Gastroesophageal sphincter (tissue), 4 donors: ENCODE results near the gene PRKCD. TPM values are rescaled to one million over a fixed set of nuclear protein-coding genes. Genes with fewer than 3 reads are reported as not detected.
A peak's percentile ranks its signal among the peaks of the same experiment; 100 is the strongest.

ENCODE experiments used
- ATAC-seq: fragments of 150-250 bp; one replicate; pipeline ENCODE4 v1.9.1; 2016; ENCODE audit warnings: mild to moderate bottlenecking, moderate library complexity
- H3K27ac ChIP-seq, 4 donors: fragments of 200-600 bp; sonication (generic) in 3 of 4; 1 replicate in 3 of 4; 2 replicates in 1 of 4; pipeline ENCODE4 v1.5.1; 2016 to 2019
- H3K27me3 ChIP-seq: fragments of 200-600 bp; sonication (generic); one replicate; pipeline ENCODE4 v1.5.1; 2019
- H3K36me3 ChIP-seq, 2 donors: fragments of 200-600 bp; sonication (generic); one replicate each; pipeline ENCODE4 v1.5.1; 2019; ENCODE audit warnings: control low read depth in 1 of 2
- H3K4me1 ChIP-seq, 3 donors: fragments of 200-600 bp; sonication (generic); 1 replicate in 2 of 3; 2 replicates in 1 of 3; pipeline ENCODE4 v1.5.1; 2016 to 2019; ENCODE audit warnings: control low read depth in 2 of 3
- H3K4me3 ChIP-seq, 2 donors: fragments of 200-600 bp; sonication (generic); one replicate each; pipeline ENCODE4 v1.5.1; 2019; ENCODE audit warnings: mild to moderate bottlenecking in 1 of 2, moderate library complexity in 1 of 2
- H3K9me3 ChIP-seq, 3 donors: fragments of 200-600 bp; sonication (generic); one replicate each; pipeline ENCODE4 v1.5.1; 2017 to 2019; ENCODE audit warnings: control low read depth in 2 of 3
- CTCF ChIP-seq, 4 experiments: fragments of 200-600 bp in 2 of 4; fragments of 450-650 bp in 2 of 4; sonication (generic) in 1 of 4; IDR thresholded peaks; one replicate each; pipeline ENCODE4 v1.5.1; 2017 to 2019; ENCODE audit warnings: antibody characterized with exemption in 4 of 4, mild to moderate bottlenecking in 2 of 4, moderate library complexity in 2 of 4
- EP300 ChIP-seq: sonication (generic); formaldehyde crosslinking; IDR thresholded peaks from one replicate; pipeline ENCODE4 v1.6.1; 2017; ENCODE audit warnings: antibody characterized with exemption, mild to moderate bottlenecking
- POLR2A ChIP-seq, 2 donors: fragments of 450-650 bp; IDR thresholded peaks; one replicate each; pipeline ENCODE4 v1.6.1; 2017; ENCODE audit warnings: antibody characterized with exemption in 2 of 2, mild to moderate bottlenecking in 2 of 2, moderate library complexity in 1 of 2
- POLR2AphosphoS5 ChIP-seq: sonication (generic); formaldehyde crosslinking; IDR thresholded peaks from one replicate; pipeline ENCODE4 v1.6.1; 2017; ENCODE audit warnings: antibody characterized with exemption
- WGBS, 2 donors: methylation state at CpG; one replicate each; pipeline ENCODE4 v1.1.5; 2018; ENCODE audit warnings: low coverage in 1 of 2; 5-methylcytosine and 5-hydroxymethylcytosine counted together
- total RNA-seq, 4 donors: library from RNA; depleted of rRNA; stranded (reverse); fragments of >200 nt; gene quantifications; one replicate each; pipeline ENCODE4 v1.1.0, GENCODE V29; 2016

Gene PRKCD
- total RNA-seq, 4 donors from 2014 or later, result 5.5 to 10.1 (median 7.6) TPM

- no peak for TF ChIP-seq POLR2A (IDR thresholded peaks at IDR 0.05)
- no peak for TF ChIP-seq POLR2AphosphoS5
- WGBS, 2 donors, result 72% methylated on average over 7 of the region's 16 CpGs; no CpG with 5 or more reads in 1 of the 2 donors
- H3K27me3 ChIP-seq, result no peaks in the 10 kb centered on the region
- no peak overlapping the region for H3K27ac ChIP-seq
- no peak overlapping the region for H3K4me3 ChIP-seq
- peaks cover 0 to 32% (median 13%) of the 10 kb centered on the region in 3 donors for H3K4me1 ChIP-seq
- H3K9me3 ChIP-seq, result no peaks in the 10 kb centered on the region
- H3K36me3 ChIP-seq, result peaks cover 0 to 55% of the 10 kb centered on the region in 2 donors
- no peak for ATAC-seq
Measured at GRCh38 chr3:53191836-53192480, 30.9 kb downstream of the PRKCD start.

- Histone ChIP-seq H3K36me3 (peaks cover 0 to 49% of the 10 kb centered on the region in 2 donors), H3K4me1 (peaks cover 0 to 32% (median 13%) of the 10 kb centered on the region in 3 donors), H3K27ac (peak overlapping the region in 1 of 4 donors; percentile 68), H3K27me3 (no peaks in the 10 kb centered on the region), H3K4me3 (no peak overlapping the region), H3K9me3 (no peaks in the 10 kb centered on the region)
- 30 to 60% methylated on average over 1 to 2 of the region's 3 CpGs for WGBS, 2 donors
- TF ChIP-seq CTCF (IDR thresholded peaks at IDR 0.05) (no peak), EP300 (no peak)
- ATAC-seq, result no peak
Measured at GRCh38 chr3:53192608-53193007, 31.6 kb downstream of the PRKCD start.

GRCh38 chr3:53193466-53194209, 32.6 kb downstream of the PRKCD start:
- no peaks in the 10 kb centered on the region for H3K27me3 ChIP-seq
- H3K9me3 ChIP-seq, result no peaks in the 10 kb centered on the region
- peak overlapping the region; percentile 20 to 68 (median 62) for H3K27ac ChIP-seq
- peak; percentile 64 for ATAC-seq
- no peak overlapping the region for H3K4me3 ChIP-seq
- peaks cover 0 to 42% of the 10 kb centered on the region in 2 donors for H3K36me3 ChIP-seq
- peaks cover 0 to 32% (median 13%) of the 10 kb centered on the region in 3 donors for H3K4me1 ChIP-seq
- 28 to 80% methylated on average over 1 to 5 of the region's 11 CpGs for WGBS, 2 donors
- TF ChIP-seq POLR2AphosphoS5 (no peak), EP300 (no peak), CTCF (IDR thresholded peaks at IDR 0.05) (no peak), POLR2A (IDR thresholded peaks at IDR 0.05) (no peak)

GRCh38 chr3:53194210-53195065, 33.4 kb downstream of the PRKCD start:
- peaks cover 0 to 34% of the 10 kb centered on the region in 2 donors for H3K36me3 ChIP-seq
- H3K27ac ChIP-seq, result peak overlapping the region; percentile 20 to 68 (median 62)
- H3K27me3 ChIP-seq, result no peaks in the 10 kb centered on the region
- H3K9me3 ChIP-seq, result no peaks in the 10 kb centered on the region
- WGBS, 2 donors, result 53% methylated on average over 8 of the region's 14 CpGs; no CpG with 5 or more reads in 1 of the 2 donors
- peak; percentile 40 for ATAC-seq
- no peak overlapping the region for H3K4me3 ChIP-seq
- no peak for TF ChIP-seq POLR2A (IDR thresholded peaks at IDR 0.05)
- no peak for TF ChIP-seq POLR2AphosphoS5
- TF ChIP-seq CTCF (IDR thresholded peaks at IDR 0.05), result no peak
- no peak for TF ChIP-seq EP300
- H3K4me1 ChIP-seq, result peaks cover 0 to 32% (median 13%) of the 10 kb centered on the region in 3 donors

- Histone ChIP-seq H3K4me3 (no peak overlapping the region), H3K9me3 (no peaks in the 10 kb centered on the region), H3K4me1 (peaks cover 0 to 32% (median 13%) of the 10 kb centered on the region in 3 donors), H3K27me3 (no peaks in the 10 kb centered on the region), H3K36me3 (peaks cover 0 to 27% of the 10 kb centered on the region in 2 donors), H3K27ac (no peak overlapping the region)
- TF ChIP-seq POLR2A (IDR thresholded peaks at IDR 0.05) (no peak), CTCF (IDR thresholded peaks at IDR 0.05) (no peak), POLR2AphosphoS5 (no peak), EP300 (no peak)
- ATAC-seq, result no peak
- WGBS, 2 donors, result 68% methylated on average over 2 of the region's 10 CpGs; no CpG with 5 or more reads in 1 of the 2 donors
Measured at GRCh38 chr3:53195066-53195450, 34.0 kb downstream of the PRKCD start.
